Measurements from ENCODE around the gene SNCA. TPM values are rescaled to one million over a fixed set of nuclear protein-coding genes. Genes with fewer than 3 reads are reported as not detected.

The SNCA gene
- total RNA-seq, 1 donor from 2014 or later, result 5.6 TPM

- DNase-seq (ENCODE audit: low spot score), result no peak
- H3K27me3 Mint-ChIP-seq (ENCODE audit: insufficient read depth, low read depth), result no peaks in the 10 kb centered on the region
- H3K9me3 Mint-ChIP-seq, result peaks cover 4% of the 10 kb centered on the region
Observed at GRCh38 chr4:89715631-89716030, 121.3 kb downstream of the SNCA start.

DNA sequence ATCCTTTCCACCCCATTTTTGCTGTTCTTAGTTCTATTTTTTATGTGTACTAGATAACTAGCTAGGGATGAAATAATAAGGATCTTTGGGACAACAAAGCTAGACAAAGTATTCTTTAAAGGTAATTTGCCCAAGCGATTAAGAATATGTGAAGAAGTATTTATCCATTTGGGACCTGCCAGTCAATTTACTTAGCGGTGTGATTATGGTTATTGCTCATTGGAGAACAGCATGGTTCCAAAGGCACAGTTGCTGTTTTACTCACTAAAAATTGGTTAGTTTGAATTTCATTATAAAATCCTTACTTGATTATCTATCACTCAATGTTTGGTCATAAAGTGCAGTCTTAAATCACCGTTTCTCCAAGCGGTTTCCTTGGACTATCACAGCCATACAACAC is 124.1 kb downstream of the SNCA start:
- Histone ChIP-seq H4K20me1 (ENCODE audit: low read depth) (no peaks in the 10 kb centered on the region), H3K36me3 (no peaks in the 10 kb centered on the region), H3K4me3 (no peak overlapping the region), H3K9ac (no peak overlapping the region), H2AFZ (replicated peaks) (no peak overlapping the region), H3K4me1 (peaks cover 1% of the 10 kb centered on the region), H3K27ac (no peak overlapping the region), H3K4me2 (no peak overlapping the region), H3K9me3 (ENCODE audit: low read depth) (no peaks in the 10 kb centered on the region), H3F3A (ENCODE audit: low read depth) (no peaks in the 10 kb centered on the region), H3K79me2 (ENCODE audit: low read depth) (no peaks in the 10 kb centered on the region), H3K27me3 (no peaks in the 10 kb centered on the region)
- peaks cover 21% of the 10 kb centered on the region for H3K4me1 Mint-ChIP-seq
- H3K9me3 Mint-ChIP-seq, result no peaks in the 10 kb centered on the region
- TF ChIP-seq CTCF (IDR thresholded peaks at IDR 0.05) (no peak), EZH2 (IDR thresholded peaks at IDR 0.05) (no peak), EZH2phosphoT487 (IDR thresholded peaks at IDR 0.05) (no peak)
- H3K27me3 Mint-ChIP-seq (ENCODE audit: insufficient read depth, low read depth), result no peaks in the 10 kb centered on the region
- DNase-seq (ENCODE audit: low spot score), result no peak
- H3K36me3 Mint-ChIP-seq, result no peaks in the 10 kb centered on the region
- H3K4me3 Mint-ChIP-seq, result no peak overlapping the region
- no peak overlapping the region for H3K27ac Mint-ChIP-seq

More at GRCh38 chr4:89715631-89716030, 121.3 kb downstream of the SNCA start:
- Histone ChIP-seq H3K4me1 (no peaks in the 10 kb centered on the region), H2AFZ (replicated peaks) (no peak overlapping the region), H3K4me2 (no peak overlapping the region), H3K4me3 (no peak overlapping the region), H3K27ac (no peak overlapping the region), H3K9ac (no peak overlapping the region), H3K9me3 (ENCODE audit: low read depth) (no peaks in the 10 kb centered on the region), H3K36me3 (no peaks in the 10 kb centered on the region), H3K27me3 (no peaks in the 10 kb centered on the region), H3K79me2 (ENCODE audit: low read depth) (no peaks in the 10 kb centered on the region), H4K20me1 (ENCODE audit: low read depth) (no peaks in the 10 kb centered on the region), H3F3A (ENCODE audit: low read depth) (no peaks in the 10 kb centered on the region)
- no peaks in the 10 kb centered on the region for H3K36me3 Mint-ChIP-seq
- TF ChIP-seq CTCF (IDR thresholded peaks at IDR 0.05) (no peak), EZH2phosphoT487 (IDR thresholded peaks at IDR 0.05) (no peak), EZH2 (IDR thresholded peaks at IDR 0.05) (no peak)
- H3K4me3 Mint-ChIP-seq, result no peak overlapping the region
- peaks cover 10% of the 10 kb centered on the region for H3K4me1 Mint-ChIP-seq
- no peak overlapping the region for H3K27ac Mint-ChIP-seq

- H3K9me3 Mint-ChIP-seq, result no peaks in the 10 kb centered on the region
- H3K79me2 ChIP-seq (ENCODE audit: low read depth), result no peaks in the 10 kb centered on the region
- peaks cover 17% of the 10 kb centered on the region for H3K4me1 Mint-ChIP-seq
- no peak for TF ChIP-seq CTCF (IDR thresholded peaks at IDR 0.05)
- no peak for TF ChIP-seq EZH2 (IDR thresholded peaks at IDR 0.05)
- no peak for TF ChIP-seq EZH2phosphoT487 (IDR thresholded peaks at IDR 0.05)
- no peak overlapping the region for H3K27ac Mint-ChIP-seq
- no peaks in the 10 kb centered on the region for H4K20me1 ChIP-seq (ENCODE audit: low read depth)
- H3K36me3 Mint-ChIP-seq, result no peaks in the 10 kb centered on the region
- no peak overlapping the region for H3K4me3 Mint-ChIP-seq
- peaks cover 3% of the 10 kb centered on the region for H3K4me1 ChIP-seq
- no peak overlapping the region for H3K27ac ChIP-seq
- no peaks in the 10 kb centered on the region for H3K27me3 Mint-ChIP-seq (ENCODE audit: insufficient read depth, low read depth)
- H2AFZ ChIP-seq (replicated peaks), result no peak overlapping the region
- H3K27me3 ChIP-seq, result no peaks in the 10 kb centered on the region
- no peaks in the 10 kb centered on the region for H3F3A ChIP-seq (ENCODE audit: low read depth)
- H3K36me3 ChIP-seq, result no peaks in the 10 kb centered on the region
- no peaks in the 10 kb centered on the region for H3K9me3 ChIP-seq (ENCODE audit: low read depth)
- no peak overlapping the region for H3K4me3 ChIP-seq
- DNase-seq (ENCODE audit: low spot score), result no peak
- no peak overlapping the region for H3K9ac ChIP-seq
- H3K4me2 ChIP-seq, result no peak overlapping the region
Observed at GRCh38 chr4:89712141-89712540, 124.8 kb downstream of the SNCA start.
